GM19023 (cell line): ENCODE measurements around the gene NT5DC3.
"Not testable (repeated sequence)": the region's sequence is repeated elsewhere in the genome, so short reads cannot be mapped to it uniquely, and the experiment has no call there.

Experiments
- ATAC-seq: cut with Tn5 transposase; IDR thresholded peaks from one replicate; pipeline ENCODE4 v1.9.1; 2021; ENCODE audit warnings: mild to moderate bottlenecking, moderate library complexity; ENCODE audit not compliant: unreplicated experiment

The NT5DC3 gene

GRCh38 chr12:103810111-103810510 is 30.9 kb downstream of the NT5DC3 start:
- ATAC-seq: no peak

- not testable (repeated sequence) for ATAC-seq
Observed at GRCh38 chr12:103809639-103810038, 31.4 kb downstream of the NT5DC3 start.

GRCh38 chr12:103809154-103809553 is 31.9 kb downstream of the NT5DC3 start:
- no peak for ATAC-seq

- no peak for ATAC-seq
Observed at GRCh38 chr12:103808239-103808880, 32.7 kb downstream of the NT5DC3 start.

GRCh38 chr12:103807561-103808238 is 33.3 kb downstream of the NT5DC3 start:
- ATAC-seq: no peak

GRCh38 chr12:103806803-103807202 is 34.2 kb downstream of the NT5DC3 start:
- ATAC-seq: no peak

GRCh38 chr12:103805655-103806360 is 35.2 kb downstream of the NT5DC3 start:
- ATAC-seq: no peak

GRCh38 chr12:103803847-103804246 is 37.2 kb downstream of the NT5DC3 start:
- ATAC-seq: no peak

GRCh38 chr12:103802586-103802886 is 38.5 kb downstream of the NT5DC3 start:
- no peak for ATAC-seq

- ATAC-seq: no peak
Observed at GRCh38 chr12:103801709-103802585, 39.1 kb downstream of the NT5DC3 start.

- ATAC-seq: no peak
Observed at GRCh38 chr12:103799857-103800771, 40.9 kb downstream of the NT5DC3 start.

GRCh38 chr12:103799504-103799856 is 41.6 kb downstream of the NT5DC3 start:
- ATAC-seq: no peak

- no peak for ATAC-seq
Observed at GRCh38 chr12:103798586-103798985, 42.4 kb downstream of the NT5DC3 start.

GRCh38 chr12:103794309-103795213 is 46.5 kb downstream of the NT5DC3 start:
- no peak for ATAC-seq

- no peak for ATAC-seq
Observed at GRCh38 chr12:103793512-103794045, 47.5 kb downstream of the NT5DC3 start.

- ATAC-seq: no peak
Observed at GRCh38 chr12:103793046-103793445, 48.0 kb downstream of the NT5DC3 start.

- ATAC-seq: no peak
Observed at GRCh38 chr12:103791350-103791920, 49.6 kb downstream of the NT5DC3 start.

GRCh38 chr12:103786201-103786600 is 54.8 kb downstream of the NT5DC3 start:
- no peak for ATAC-seq
